HTERT RPE-1 (cell line): ENCODE results near the gene SCN5A.

Experiments used
- in situ Hi-C: fragments of 300-500 bp; cut with MboI; formaldehyde crosslinking; loops from 4 replicates; pipeline ENCODE4 v1.14.3; 2020; ENCODE audit warnings: low sequenced_read_pairs

Gene SCN5A

DNA sequence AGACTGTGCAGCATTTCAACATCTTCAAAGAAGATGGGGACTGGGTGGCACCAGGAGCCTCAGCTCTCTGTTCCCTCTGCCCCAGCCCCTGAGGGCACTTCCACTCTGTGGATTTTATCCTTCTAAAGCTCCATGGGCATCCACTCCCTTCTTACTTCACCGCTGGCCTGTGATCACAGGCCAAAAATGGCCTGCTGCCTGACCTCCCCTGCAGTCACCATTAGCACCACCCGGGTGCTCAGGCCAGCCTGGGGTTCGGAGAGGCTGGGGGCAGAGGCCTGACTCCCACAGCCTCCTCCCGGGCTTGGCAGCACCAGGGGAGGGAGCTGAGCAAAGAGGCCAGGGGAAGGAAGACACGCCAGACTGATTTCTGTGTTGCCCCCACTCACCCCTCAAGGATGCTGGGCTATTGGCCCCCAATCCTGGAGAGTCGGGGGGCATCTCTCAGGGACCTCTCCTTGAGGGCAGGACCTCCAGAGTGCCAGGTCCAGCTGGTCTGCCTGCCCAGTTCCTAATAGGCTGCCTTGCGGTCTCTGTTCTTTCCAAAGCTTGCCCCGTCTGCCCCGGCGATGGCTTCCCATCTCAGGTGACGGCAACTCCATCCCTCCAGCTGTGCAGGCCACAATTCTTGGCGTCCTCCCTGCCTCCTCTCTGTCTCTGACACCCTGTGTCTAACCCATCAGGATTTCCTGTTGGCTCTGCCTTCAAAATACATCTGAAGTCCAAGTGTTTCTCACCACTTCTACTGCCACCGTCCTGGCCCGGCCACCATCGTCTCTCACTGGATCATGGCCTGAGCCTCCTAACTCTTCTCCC is 86.2 kb downstream of the SCN5A start:
- in situ Hi-C loops, result no loop called here

DNA sequence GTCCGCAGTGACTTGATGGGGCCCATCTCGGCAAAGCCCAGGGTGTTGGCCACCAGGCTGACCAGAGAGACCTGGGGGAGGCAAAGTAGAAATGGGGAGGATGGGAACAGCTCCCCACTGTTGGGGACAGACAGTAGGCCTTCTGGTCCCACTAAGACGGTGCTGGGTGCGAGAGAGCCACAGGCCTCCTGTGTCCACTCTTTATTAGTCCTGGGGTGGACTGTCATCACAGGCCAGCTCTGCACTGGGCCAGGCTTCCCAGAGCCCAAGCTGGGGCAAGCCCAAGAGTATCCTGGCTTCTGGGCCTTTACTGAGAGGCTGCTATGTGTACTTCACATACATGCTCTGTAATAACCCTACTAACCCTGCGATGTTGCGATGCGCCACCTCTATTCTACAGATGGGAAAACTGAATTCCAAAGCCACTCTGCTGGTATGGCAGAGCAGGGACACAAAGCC is 87.0 kb downstream of the SCN5A start:
- in situ Hi-C loops, result no loop called here

DNA sequence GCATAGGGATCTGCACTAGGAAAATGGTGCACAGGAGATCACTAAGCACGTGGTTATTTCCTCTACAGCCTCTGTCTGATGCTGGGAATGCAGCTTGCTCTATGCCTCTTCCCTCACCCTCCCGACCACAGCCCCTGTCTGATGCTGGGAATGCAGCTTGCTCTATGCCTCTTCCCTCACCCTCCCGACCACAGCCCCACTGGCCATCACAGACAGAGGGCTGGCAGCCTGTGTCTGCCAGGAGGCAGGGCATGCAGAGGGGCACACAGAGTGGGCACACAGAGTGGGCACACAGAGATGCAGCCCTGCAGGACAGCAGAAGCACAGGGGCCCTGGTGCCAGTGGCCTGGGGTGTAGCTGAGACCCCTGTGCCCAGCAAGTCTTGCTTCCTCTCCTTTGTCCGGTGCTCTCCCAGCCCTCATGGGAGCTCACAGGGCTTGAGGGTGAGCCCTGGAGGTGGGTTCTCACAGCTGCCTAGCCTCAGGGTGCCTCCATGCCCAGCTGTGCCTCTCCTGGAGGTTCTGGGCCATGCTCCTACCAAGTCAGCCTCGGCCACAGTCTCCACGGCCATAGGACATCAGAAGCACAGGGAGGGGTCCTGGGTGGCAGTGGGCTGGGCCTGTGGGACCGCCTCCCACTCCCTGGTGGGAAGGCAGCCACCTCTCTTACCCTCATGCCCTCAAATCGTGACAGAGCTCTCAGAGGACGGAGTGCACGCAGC is 87.6 kb downstream of the SCN5A start:
- in situ Hi-C loops, result no loop called here

DNA sequence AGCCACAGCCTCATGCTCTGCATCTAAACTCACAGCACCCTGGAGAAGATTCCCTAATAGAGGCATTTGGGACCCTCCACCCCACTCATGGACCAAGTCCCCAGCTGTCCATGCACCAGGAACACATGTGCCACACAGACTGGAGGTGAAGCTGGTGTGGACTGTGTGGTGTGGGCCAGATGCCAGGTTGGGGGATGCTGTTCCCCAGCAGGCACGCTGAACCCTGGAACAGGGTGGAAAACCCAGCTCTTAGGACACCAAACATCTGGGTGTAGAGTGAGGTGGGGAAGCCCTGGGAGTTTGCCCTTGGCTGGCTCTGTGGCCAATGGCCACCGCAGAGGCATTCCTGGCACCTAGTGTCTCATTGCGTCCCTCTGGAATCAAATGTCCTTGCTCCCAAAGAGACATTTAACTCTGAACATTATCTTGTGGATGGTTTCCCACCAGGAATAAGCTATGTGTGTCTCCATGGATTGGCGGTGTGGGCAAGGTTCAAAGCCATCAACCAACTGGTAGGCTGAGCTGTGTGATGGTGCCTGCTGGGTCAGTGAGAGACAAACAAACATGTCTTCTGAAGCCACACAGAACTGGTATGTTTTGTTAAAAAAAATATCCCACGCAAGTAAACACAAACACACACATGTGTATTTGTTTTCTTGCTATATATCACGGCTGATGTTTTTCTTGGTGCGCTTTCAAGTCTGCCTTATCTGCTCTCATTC is 88.3 kb downstream of the SCN5A start:
- in situ Hi-C loops, result no loop called here

DNA sequence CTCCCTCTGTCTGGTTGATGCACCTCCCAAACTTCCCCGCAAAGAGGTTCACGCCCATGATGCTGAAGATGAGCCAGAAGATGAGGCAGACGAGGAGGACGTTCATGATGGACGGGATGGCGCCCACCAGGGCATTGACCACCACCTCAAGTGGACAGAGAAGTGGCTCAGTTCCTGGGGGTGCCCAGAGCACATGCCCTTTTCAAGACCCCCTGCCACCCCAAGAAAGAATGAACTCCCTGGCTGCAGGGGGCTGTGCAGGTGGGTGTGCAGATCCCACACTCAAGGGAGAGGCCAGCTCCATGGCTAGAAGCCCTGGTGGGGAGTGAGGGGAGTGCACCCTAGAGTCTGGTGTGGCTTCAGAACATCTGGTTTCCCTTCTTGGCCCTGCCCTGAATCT is 89.2 kb downstream of the SCN5A start:
- in situ Hi-C loops, result no loop called here

DNA sequence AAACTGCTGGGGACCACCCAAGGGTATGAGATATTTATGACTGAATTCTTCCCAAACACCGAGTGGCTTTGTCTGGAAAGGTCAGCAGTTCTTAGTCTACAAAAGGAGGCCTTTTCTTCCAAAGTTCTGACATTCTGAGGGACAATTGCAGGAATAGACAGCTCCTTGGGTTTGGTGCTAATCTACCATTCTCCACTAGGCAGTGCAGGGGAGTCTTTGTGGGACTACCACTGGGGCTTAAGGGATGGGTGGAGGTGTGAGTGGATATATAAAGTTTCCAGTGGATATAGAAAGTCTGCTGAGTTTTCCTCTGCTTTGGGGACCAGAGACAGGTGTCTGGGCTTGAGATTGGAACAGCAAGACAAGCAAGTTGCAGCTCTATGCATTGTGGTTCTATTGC is 90.6 kb downstream of the SCN5A start:
- in situ Hi-C loops, result no loop called here

DNA sequence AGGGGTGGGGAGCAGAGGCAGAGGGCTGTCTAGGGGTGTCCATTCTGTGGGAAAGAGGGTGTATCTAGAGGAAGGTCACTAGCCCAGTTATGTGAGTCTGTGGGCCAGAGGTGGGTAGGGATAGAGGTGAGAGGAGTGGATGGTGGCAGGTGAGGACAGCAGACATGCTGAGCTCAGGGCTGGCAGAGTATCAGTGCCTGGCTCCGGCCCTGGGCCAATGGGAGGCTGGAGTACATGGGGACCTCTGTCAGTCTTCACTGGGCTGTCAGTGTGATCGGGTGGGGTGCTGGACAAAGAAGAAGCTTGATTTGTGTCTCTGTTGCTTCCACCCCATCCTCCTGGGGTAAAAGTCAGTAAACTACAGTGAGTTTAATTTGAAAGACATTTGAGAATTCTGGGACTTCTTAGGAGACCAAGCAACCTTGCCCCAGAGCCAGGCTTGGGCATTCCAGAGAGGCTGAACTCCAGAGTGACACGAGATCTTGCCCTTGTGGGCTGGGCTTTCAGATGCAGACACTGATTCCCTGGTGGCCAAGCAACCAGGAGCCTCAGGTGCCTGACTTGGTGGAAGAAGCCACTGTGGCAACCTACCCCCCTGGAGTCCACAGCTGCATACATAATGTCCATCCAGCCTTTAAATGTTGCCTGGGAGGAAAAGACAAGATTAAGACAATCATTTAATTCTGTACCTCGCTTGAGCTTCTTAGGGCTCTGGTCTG is 92.7 kb downstream of the SCN5A start:
- in situ Hi-C loops, result no loop called here

DNA sequence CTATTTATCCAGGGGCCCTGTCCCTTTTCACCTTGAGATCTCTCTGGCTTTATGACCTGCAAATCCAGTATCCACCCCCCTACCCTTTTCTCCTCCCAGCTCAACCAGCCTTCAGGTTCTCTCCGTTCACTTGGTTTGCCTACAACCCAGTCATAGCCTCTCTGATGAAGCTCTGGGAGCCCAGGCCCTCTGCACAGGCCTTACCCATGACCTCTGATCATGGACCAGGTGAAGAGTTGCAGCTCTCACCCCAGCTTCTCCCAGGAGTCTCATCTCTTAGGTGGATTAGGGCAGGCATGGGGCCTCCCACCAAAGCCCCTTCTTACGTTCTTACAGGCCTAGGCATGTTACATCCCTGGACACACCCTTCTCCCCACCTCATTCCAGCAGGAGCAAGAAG is 93.6 kb downstream of the SCN5A start:
- in situ Hi-C loops, result no loop called here

DNA sequence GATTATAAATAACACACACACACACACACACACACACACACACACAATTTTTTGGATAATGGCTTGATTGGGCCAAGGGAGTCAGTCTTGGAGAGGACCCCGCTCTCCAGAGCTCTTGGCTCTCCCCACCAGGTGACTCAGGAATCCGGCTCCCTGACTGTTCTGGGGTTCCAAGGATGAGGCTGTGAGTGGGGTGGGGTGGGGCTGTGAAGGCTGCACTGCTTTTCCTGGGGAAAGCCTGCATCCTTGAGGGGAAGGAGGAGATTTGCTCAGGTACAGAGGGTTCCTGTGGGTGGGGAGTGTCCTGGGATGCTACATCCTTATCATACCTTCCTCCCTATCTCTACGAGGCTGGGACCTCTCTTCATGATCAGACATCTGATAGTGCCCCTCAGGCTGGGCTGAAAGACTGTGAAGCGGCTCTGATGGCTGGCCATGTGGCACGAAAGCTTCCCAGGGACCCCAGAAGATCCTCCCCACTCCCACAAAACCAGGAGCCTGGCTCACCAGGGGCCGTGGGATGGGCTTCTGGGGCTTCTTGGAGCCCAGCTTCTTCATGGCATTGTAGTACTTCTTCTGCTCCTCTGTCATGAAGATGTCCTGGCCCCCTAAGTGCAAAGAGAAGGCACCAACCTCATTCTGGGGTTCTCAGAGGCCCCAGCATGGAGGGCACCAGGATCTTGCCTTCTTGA is 94.2 kb downstream of the SCN5A start:
- in situ Hi-C loops, result no loop called here

DNA sequence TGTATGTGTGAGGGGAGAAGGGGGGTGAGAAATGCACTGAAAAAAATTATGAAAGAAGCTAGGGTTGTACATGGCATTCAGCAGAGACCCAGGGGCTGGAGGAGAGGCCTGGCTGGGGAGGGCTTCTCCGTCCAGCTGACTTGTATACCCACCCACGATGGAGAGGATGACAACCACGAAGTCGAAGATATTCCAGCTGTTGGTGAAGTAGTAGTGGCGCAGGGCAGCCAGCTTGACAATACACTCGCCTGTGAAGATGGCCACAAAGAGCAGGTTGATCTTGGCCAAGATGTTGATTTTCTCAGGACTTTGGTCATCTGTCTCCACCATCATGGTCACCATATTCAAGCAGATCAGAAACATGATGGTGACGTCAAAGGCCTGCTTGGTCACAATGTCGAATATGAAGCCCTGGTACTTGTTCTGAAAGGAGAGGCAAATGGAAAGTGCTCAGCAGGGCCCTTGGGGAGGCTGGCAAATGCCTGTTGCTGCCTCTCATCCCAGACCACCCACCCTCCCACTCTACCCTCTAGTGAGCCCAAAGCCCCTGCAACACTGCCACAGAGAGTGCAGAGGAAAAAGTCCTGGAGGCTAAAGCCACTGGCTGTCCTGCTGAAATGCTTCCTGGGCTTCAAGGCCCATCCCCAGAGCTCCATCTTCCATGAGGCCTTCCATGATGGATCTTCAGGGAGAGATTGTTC is 95.2 kb downstream of the SCN5A start:
- in situ Hi-C loops, result no loop called here

DNA sequence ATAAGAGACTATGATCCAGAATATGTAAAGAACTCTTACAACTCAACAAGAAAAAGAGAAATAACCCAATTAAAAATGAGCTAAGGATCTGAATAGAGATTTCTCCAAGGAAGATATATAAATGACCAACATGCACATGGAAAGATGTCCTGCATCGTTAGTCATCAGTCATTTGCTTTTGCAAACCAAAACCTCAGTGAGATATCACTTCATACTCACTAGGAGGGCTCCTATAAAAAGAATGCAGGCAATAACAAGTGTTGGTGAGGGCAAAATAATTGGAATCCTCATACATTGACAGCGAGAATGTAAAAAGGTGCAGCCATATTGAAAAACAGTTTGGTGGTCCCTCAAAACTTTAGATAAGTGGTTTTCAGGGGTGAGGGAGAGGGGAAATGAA is 96.4 kb downstream of the SCN5A start:
- in situ Hi-C loops, result no loop called here

DNA sequence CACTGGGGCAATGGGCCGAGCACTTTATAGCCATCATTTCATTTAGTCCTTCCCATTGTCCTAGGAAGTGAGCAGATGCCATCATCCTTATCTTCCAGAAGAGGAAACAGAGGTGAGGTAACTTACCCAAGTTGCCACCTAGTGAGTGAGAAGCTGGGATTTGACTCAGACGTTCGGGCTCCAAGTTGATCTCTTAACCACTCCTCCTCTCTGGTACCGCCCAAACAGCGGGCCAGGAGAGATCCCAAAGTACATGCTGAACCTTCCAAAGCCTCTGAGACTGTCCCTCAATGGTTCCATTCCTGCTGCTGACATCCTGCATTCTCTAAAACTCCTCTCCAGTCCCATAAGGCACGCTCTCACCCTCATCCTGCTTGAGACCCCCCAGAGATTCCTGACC is 97.1 kb downstream of the SCN5A start:
- in situ Hi-C loops, result no loop called here

DNA sequence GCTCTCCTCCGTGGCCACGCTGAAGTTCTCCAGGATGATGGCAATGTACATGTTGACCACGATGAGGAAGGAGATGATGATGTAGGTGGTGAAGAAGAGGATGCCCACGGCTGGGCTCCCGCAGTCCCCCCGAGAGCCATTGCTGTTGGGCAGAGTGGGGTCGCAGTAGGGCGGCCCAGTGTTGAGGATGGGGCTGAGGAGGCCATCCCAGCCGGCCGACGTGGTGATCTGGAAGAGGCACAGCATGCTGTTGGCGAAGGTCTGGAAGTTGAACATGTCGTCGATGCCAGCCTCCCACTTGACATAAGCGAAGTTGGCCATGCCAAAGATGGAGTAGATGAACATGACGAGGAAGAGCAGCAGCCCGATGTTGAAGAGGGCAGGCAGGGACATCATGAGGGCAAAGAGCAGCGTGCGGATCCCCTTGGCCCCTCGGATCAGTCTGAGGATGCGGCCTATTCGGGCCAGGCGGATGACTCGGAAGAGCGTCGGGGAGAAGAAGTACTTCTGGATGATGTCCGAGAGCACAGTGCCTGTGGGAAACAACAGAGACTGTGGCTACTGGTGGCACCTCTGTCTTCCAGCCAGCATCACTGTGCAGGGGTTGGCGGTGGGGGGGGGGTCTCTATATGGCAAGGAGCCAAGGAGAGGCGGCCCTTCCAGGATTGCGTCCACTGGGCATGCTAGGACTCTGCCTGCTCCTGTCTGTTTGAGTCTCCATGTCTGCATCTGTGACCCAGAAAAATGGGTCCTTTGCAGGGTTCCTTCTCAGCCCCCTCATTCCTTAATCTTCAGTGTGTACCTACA is 98.3 kb downstream of the SCN5A start:
- in situ Hi-C loops, result no loop called here

DNA sequence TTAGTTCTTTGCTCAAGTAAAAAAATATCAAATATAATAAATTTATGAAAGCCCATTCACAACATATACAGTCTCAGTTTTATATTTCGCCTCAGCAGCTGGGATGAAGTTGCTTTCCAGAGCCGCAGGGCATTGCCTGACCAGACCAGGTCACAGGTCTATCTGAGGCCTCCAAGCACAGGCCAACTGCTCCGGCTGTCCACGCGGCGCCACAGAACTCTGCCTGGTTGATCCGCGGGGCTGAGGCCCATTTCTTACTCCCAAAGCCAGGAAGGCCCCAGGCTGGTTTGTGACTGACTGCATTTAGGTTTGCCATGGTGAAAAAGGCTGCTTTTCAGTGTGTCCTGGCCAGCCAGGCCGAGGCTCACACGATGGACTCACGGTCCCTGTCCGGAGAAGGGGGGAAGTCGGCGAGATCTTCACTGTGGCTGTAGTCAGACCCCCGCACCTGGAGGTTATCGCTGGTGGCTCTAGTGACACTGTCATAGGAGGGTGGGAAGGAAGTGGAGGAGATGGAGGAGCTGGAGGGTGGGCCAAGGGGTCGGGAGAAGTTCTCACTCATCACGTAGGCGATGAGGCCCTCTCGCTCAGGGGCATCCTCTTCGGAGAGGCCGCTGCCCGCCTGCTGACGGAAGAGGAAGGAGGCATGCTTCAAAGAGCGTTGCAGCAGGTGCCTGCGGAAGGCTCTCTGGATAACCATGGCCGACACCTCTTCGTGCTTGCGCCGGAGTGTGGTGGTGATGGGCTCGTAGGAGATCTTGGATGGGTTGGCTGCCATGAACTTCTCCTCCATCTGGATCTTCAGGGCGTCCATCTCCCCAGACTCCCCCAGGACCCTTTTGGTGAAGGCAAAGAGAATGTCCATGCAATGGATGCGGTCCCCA is 99.3 kb downstream of the SCN5A start:
- in situ Hi-C loops, result no loop called here

DNA sequence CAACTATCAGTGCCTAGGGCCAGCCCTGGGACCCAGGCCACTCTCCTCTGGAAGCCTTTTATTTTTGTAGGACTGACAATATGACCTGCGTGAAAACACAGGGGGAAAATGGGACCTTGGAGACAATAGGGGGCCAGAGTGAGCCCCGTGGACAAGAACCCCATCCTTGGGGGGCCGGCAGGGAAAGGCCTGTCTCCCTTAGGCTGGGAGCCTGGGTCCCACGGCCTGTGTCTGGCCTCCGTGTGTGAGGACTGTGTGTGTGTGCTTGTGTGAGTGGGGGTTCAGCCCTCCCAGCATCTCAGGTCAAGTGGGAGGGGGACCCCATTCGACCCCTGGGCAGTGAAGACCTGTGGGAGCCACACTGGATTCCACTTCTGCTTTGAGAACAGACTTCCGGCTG is 100.0 kb downstream of the SCN5A start:
- in situ Hi-C loops, result no loop called here

DNA sequence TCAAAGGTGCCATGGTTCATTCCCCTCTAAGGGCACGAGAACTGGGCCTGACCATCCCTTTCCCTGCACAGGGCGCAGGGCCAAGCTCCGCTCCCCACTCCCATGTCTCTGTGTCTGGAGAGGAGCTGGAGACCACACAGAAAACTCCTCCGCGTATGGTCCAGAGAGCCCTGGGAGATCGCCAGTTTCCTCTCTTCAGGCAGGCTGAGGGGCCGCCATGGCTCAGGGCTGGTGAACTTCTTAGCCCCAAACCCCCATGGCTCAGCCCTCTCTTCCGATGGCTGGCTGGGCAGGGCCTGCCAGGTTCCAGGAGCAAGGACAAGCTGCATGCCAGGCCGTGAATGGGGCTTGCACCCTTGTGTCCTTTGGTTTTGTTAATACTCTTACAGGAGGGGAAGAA is 100.4 kb downstream of the SCN5A start:
- in situ Hi-C loops, result no loop called here

DNA sequence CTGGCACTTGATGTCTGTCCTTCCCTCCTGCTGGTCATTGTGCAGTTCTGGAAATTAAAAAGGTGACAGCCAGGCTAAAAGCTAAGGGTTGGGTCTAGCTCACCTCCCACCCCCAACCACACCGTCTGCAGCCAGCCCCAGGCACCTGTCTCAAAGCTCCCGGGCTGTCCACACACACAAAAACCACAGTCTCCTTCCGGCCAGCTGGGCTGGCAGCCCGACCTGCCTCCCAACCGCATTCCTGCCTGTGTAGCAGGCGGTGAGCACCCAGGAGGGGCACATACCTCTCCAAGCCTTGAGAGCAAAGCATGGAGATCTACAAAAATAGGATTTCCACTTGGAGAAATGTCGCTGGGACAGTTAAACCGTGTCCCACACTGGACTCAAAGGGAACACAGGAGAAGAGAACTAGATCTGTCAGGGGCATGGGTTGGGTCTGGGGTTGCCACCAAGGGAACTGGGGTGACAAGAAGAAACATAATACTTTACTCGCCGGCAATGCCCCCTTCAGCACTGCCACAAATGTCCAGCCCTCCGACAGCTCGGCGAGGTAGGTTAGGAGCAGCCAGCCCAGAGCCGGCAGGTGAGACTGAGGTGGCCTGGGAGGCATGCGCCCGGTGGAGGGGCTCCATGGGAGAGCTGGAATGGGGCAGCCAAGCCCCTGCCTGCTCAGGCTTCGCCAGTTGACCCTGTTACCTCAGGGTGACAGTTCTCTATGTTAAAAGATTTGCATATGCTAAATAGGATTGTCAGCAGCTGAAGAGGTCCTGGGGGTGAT is 101.1 kb downstream of the SCN5A start:
- in situ Hi-C loops, result no loop called here
